Right lobe of liver (tissue), 6 donors: ENCODE measurements around the gene RNU5B-1. TPM values are rescaled to one million over a fixed set of nuclear protein-coding genes. Genes with fewer than 3 reads are reported as not detected.

Experiments used
- ATAC-seq, 4 donors: fragments of 200-7000 bp; cut with Tn5 transposase; one replicate each; pipeline ENCODE4 v1.9.1; 2020; ENCODE audit warnings: mild to moderate bottlenecking in 4 of 4, moderate library complexity in 4 of 4
- DNase-seq, 3 donors: peaks; one replicate each; pipeline ENCODE4 v3.0.0-alpha.2; 2020
- H3K27ac ChIP-seq, 3 donors: fragments of 200-600 bp; one replicate each; pipeline ENCODE4 v1.8.0; 2022
- H3K27me3 ChIP-seq, 2 donors: fragments of 200-600 bp; one replicate each; pipeline ENCODE4 v1.8.0; 2022
- H3K36me3 ChIP-seq, 4 donors: fragments of 200-600 bp; sonication (generic) in 1 of 4; one replicate each; pipeline versions ENCODE4 v1.5.1 to v1.8.0; 2017 to 2022; ENCODE audit warnings: control low read depth in 1 of 4
- H3K4me1 ChIP-seq, 4 donors: fragments of 200-600 bp; sonication (generic) in 1 of 4; one replicate each; pipeline versions ENCODE4 v1.5.1 to v1.8.0; 2017 to 2022; ENCODE audit warnings: control low read depth in 1 of 4
- H3K4me3 ChIP-seq, 3 donors: fragments of 200-600 bp; one replicate each; pipeline ENCODE4 v1.8.0; 2022
- H3K9me3 ChIP-seq, 4 donors: fragments of 200-600 bp; sonication (generic) in 1 of 4; one replicate each; pipeline versions ENCODE4 v1.5.1 to v1.8.0; 2017 to 2022; ENCODE audit warnings: control low read depth in 1 of 4
- POLR2A ChIP-seq: fragments of 450-650 bp; IDR thresholded peaks from one replicate; pipeline ENCODE4 v1.6.1; 2017; ENCODE audit warnings: antibody characterized with exemption, mild to moderate bottlenecking
- WGBS: methylation state at CpG from one replicate; pipeline ENCODE4 v1.1.6; 2018; ENCODE audit warnings: low coverage, low lambda C conversion rate; ENCODE audit not compliant: insufficient coverage; ENCODE audit errors: missing lambda C conversion rate; 5-methylcytosine and 5-hydroxymethylcytosine counted together
- intact Hi-C, 2 donors: fragments of 100-400 bp; cut with DNase I; formaldehyde crosslinking; loops; one replicate each; pipeline versions ENCODE4 v1.11.2 to v1.14.1; 2022
- total RNA-seq, 6 experiments: library from RNA; depleted of rRNA in 2 of 6; stranded (reverse); fragments of >200 nt in 2 of 6; fragmentation: NEBNext Ultra II Directional in 3 of 6; extraction: Animal tissue kit (Norgen Biotek cat#: 25700) in 3 of 6; gene quantifications; one replicate each; pipeline versions ENCODE4 v1.1.0 to v1.2.4, GENCODE V29; 2016 to 2023
- TF ChIP-seq, protein P1 (sequence below), 4 donors: fragments of 200-600 bp in 3 of 4; fragments of 450-650 bp in 1 of 4; IDR thresholded peaks; one replicate each; pipeline versions ENCODE4 v1.5.1 to v1.8.0; 2016 to 2022; ENCODE audit warnings: antibody characterized with exemption in 4 of 4, mild to moderate bottlenecking in 2 of 4
- donor health status: DM: no; HTN: yes; CAD: no.
- donor health status: DM: no; HTN: no; CAD: no.
- donor health status: DM: no; HTN: no; CAD: no.
- donor health status: DM: no; HTN: yes; CAD: no.
- donor health status: DM: no; HTN: yes; CAD: no.

Gene RNU5B-1
- total RNA-seq, 6 experiments from 2014 or later, result 11.0 to 35.4 TPM; not detected in 4

DNA sequence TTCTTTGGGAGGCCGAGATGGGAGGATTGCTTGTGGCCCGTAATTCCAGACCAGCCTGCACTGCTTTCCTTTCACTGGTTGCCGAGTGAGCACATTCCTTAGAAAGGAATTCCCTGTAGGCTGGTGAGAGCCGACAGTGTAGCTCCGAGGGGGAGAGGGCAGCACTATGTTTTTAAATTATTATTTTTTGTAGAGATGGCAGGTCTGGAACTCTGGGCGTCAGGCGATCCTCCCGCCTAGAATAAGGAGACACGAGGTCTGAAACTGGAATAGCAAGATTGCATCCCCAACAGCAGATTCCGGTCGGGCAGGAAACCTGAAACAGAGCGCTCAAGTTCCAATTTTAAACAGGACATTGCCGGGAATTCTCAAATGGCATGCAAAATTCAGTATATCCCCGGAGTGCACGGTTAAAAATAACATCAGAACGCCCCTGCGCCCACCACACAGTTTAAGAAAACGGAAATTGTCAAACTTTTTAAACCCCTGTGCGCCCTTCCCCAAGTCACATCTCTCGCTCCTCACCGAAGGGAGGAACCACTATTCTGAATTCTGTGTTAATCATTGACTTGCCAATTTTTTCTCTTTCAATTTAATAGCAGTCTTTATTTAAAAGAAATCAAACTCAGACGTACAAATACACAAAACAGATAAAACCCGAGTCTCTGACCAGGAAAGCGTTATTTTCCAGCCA, 643 bp upstream of the RNU5B-1 start:
- H3K4me3 ChIP-seq, result peak overlapping the region; percentile 46 to 53 (median 53)
- no peaks in the 10 kb centered on the region for H3K27me3 ChIP-seq
- peak; percentile 50 to 68 (median 59) for ATAC-seq
- no peaks in the 10 kb centered on the region for H3K36me3 ChIP-seq
- peaks cover 0 to 16% (median 7%) of the 10 kb centered on the region in 4 donors for H3K4me1 ChIP-seq
- under 1% methylated on average over 24 of the region's 24 CpGs for WGBS
- H3K27ac ChIP-seq, result peak overlapping the region; percentile 77 to 95 (median 87)
- intact Hi-C loops, result no loop called here
- TF ChIP-seq, protein P1, sequence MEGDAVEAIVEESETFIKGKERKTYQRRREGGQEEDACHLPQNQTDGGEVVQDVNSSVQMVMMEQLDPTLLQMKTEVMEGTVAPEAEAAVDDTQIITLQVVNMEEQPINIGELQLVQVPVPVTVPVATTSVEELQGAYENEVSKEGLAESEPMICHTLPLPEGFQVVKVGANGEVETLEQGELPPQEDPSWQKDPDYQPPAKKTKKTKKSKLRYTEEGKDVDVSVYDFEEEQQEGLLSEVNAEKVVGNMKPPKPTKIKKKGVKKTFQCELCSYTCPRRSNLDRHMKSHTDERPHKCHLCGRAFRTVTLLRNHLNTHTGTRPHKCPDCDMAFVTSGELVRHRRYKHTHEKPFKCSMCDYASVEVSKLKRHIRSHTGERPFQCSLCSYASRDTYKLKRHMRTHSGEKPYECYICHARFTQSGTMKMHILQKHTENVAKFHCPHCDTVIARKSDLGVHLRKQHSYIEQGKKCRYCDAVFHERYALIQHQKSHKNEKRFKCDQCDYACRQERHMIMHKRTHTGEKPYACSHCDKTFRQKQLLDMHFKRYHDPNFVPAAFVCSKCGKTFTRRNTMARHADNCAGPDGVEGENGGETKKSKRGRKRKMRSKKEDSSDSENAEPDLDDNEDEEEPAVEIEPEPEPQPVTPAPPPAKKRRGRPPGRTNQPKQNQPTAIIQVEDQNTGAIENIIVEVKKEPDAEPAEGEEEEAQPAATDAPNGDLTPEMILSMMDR (IDR thresholded peaks at IDR 0.05), result no peak
- no peak for TF ChIP-seq POLR2A
- peak in 1 of 3 donors; percentile 52 for DNase-seq
- no peaks in the 10 kb centered on the region for H3K9me3 ChIP-seq

DNA sequence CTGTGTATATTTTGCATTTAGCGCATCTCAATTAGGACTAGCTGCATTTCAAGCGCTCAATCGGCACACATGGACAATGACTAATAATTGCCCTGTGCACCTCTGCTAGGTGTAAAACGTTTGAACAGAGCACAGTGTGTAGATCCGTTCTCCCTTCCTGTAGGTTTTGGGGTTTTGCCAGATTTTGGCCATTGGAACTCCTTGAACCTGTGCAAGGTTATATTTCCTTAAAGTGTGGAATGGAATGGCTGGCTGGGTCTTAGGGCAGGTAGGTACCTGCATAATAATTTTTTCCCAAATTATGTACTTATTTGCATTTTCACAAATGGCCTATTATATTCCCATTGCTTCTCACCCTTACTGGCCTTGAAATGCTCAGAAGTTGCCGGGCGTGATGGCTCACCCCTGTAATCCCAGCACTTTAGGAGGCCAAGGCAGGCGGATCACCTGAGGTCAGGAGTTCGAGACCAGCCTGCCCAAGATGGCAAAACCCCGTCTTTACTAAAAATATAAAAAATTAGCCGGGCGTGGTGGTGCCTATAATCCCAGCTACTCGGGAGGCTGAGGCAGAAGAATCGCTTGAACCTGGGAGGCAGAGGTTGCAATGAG, 777 bp downstream of the RNU5B-1 start:
- Histone ChIP-seq H3K27ac (peak overlapping the region; percentile 77 to 95 (median 87)), H3K36me3 (no peaks in the 10 kb centered on the region), H3K4me1 (peaks cover 0 to 16% (median 7%) of the 10 kb centered on the region in 4 donors), H3K4me3 (peak overlapping the region in 1 of 3 donors; percentile 1), H3K9me3 (no peaks in the 10 kb centered on the region), H3K27me3 (no peaks in the 10 kb centered on the region)
- intact Hi-C loops, result no loop called here
- ATAC-seq (peak; percentile 11 to 15 (median 14)), DNase-seq (peak in 1 of 3 donors; percentile 33)
- TF ChIP-seq, protein P1 (IDR thresholded peaks at IDR 0.05), result no peak
- no peak for TF ChIP-seq POLR2A
- WGBS, result 44% methylated on average over 14 of the region's 14 CpGs

DNA sequence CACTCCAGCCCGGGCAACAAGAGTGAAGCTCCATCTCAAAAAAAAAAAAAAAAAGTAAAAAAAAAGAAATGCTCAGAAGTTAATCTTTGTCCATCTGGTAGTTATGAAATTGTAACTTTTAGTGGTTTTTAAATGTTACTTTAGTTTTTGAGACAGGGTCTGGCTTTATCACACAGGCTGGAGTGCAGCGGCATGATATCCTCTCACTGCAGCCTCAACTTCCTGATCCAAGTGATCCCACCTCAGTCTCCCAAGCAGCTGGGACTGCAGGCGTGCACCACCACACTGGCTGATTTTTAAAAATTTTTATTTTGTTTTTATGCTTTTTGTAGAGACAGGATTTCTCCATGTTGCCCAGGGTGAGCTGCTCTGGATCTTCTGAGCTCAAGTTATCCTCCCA, 1.3 kb downstream of the RNU5B-1 start:
- ATAC-seq, result no peak
- intact Hi-C loops, result no loop called here
- TF ChIP-seq POLR2A, result no peak
- TF ChIP-seq, protein P1 (IDR thresholded peaks at IDR 0.05), result no peak
- H3K27me3 ChIP-seq, result no peaks in the 10 kb centered on the region
- peak overlapping the region in 1 of 3 donors; percentile 77 for H3K27ac ChIP-seq
- DNase-seq, result peak in 1 of 3 donors; percentile 27
- WGBS, result 80% methylated on average over 3 of the region's 3 CpGs
- H3K4me1 ChIP-seq, result peaks cover 0 to 16% (median 7%) of the 10 kb centered on the region in 4 donors
- no peak overlapping the region for H3K4me3 ChIP-seq
- H3K9me3 ChIP-seq, result no peaks in the 10 kb centered on the region
- no peaks in the 10 kb centered on the region for H3K36me3 ChIP-seq

DNA sequence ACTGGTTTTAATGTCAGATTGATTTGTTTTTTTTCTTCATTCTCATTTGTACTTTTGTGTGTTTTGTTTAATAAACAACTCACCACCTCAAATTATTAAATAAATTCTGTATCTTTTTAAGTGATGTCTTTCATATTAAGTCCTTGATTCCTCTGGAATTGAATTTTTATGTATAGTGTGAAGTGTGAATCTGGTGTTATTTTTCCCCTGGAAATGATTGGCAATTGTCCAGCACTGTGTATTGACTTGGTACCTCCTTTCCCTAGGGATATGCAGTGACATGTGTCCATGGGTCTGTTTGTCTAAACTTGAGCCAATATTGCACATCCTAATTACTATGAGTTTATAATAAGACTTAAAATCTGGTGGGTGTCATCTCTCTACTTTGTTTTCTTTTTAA, 2.1 kb downstream of the RNU5B-1 start:
- H3K4me3 ChIP-seq, result no peak overlapping the region
- no peaks in the 10 kb centered on the region for H3K9me3 ChIP-seq
- H3K36me3 ChIP-seq, result no peaks in the 10 kb centered on the region
- DNase-seq, result no peak
- no peaks in the 10 kb centered on the region for H3K27me3 ChIP-seq
- ATAC-seq, result no peak
- H3K4me1 ChIP-seq, result peaks cover 0 to 20% (median 7%) of the 10 kb centered on the region in 4 donors
- intact Hi-C loops, result no loop called here
- H3K27ac ChIP-seq, result no peak overlapping the region
- no peak for TF ChIP-seq POLR2A
- TF ChIP-seq, protein P1 (IDR thresholded peaks at IDR 0.05), result no peak
